ENCODE results near the gene PPFIA4.

GRCh38 chr1:203063287-203063686 lies 37.0 kb downstream of the PPFIA4 start:
- TF ChIP-seq CTCF (IDR thresholded peaks at IDR 0.05; ENCODE audit: borderline replicate concordance, extremely low read depth, low read length, poor library complexity, severe bottlenecking) (no peak), EZH2 (IDR thresholded peaks at IDR 0.05; ENCODE audit: borderline replicate concordance, low read depth, low read length, severe bottlenecking) (no peak)

Measured in DND-41 (cell line).